ENCODE results near the gene SLC35A1.

The SLC35A1 gene

GRCh38 chr6:87498048-87498447 is 25.3 kb downstream of the SLC35A1 start:
- Histone ChIP-seq H2BK120ac (ENCODE audit: low read depth, low read length) (no peak overlapping the region), H2BK5ac (ENCODE audit: low read depth, low read length, poor library complexity, severe bottlenecking) (no peak overlapping the region), H3K9ac (ENCODE audit: low read length) (no peak overlapping the region), H3K27me3 (ENCODE audit: control insufficient read depth in 1 of 2, insufficient read depth in 1 of 2, low read length in 2 of 2) (no peaks in the 10 kb centered on the region), H3K18ac (ENCODE audit: low read depth in 1 of 2, low read length in 2 of 2) (no peak overlapping the region), H3K4me1 (ENCODE audit: control insufficient read depth, insufficient read depth, low read depth, low read length) (peaks cover 2% of the 10 kb centered on the region), H3K4me3 (ENCODE audit: insufficient read depth in 1 of 2, low read depth in 1 of 2, low read length in 2 of 2) (no peak overlapping the region), H2AK5ac (ENCODE audit: low read length, severe bottlenecking) (no peak overlapping the region), H4K8ac (ENCODE audit: low read length) (no peak overlapping the region), H3K36me3 (ENCODE audit: control insufficient read depth in 1 of 2, insufficient read depth in 2 of 2, low read depth in 1 of 2, low read length in 2 of 2) (peaks cover 3 to 56% of the 10 kb centered on the region in 2 experiments), H3K4ac (ENCODE audit: low read depth in 1 of 2, low read length in 2 of 2) (no peak overlapping the region), H3K4me2 (ENCODE audit: low read length, poor library complexity, severe bottlenecking) (no peak overlapping the region), H4K91ac (ENCODE audit: low read length) (no peak overlapping the region), H2AFZ (ENCODE audit: low read depth, low read length) (no peak overlapping the region), H3K27ac (ENCODE audit: low read length, poor library complexity, severe bottlenecking) (no peak overlapping the region), H3K14ac (ENCODE audit: low read length in 2 of 2) (no peak overlapping the region), H3K9me3 (ENCODE audit: control insufficient read depth, low read length) (no peaks in the 10 kb centered on the region), H3K79me1 (replicated peaks; ENCODE audit: low read length, poor library complexity, severe bottlenecking) (peaks cover 11% of the 10 kb centered on the region), H3K23ac (ENCODE audit: low read length in 2 of 2) (no peak overlapping the region), H2BK12ac (ENCODE audit: low read length in 2 of 2) (no peak overlapping the region), H2BK15ac (ENCODE audit: low read depth, poor library complexity, severe bottlenecking) (no peak overlapping the region)
- DNase-seq = no peak

- no peak overlapping the region for H3K18ac ChIP-seq (ENCODE audit: low read depth in 1 of 2, low read length in 2 of 2)
- H4K91ac ChIP-seq (ENCODE audit: low read length) = no peak overlapping the region
- H3K9me3 ChIP-seq (ENCODE audit: control insufficient read depth, low read length) = no peaks in the 10 kb centered on the region
- no peak overlapping the region for H2BK5ac ChIP-seq (ENCODE audit: low read depth, low read length, poor library complexity, severe bottlenecking)
- H3K4ac ChIP-seq (ENCODE audit: low read depth in 1 of 2, low read length in 2 of 2) = no peak overlapping the region
- H3K27ac ChIP-seq (ENCODE audit: low read length, poor library complexity, severe bottlenecking) = peak overlapping the region; percentile 55
- no peak overlapping the region for H2BK120ac ChIP-seq (ENCODE audit: low read depth, low read length)
- H2BK12ac ChIP-seq (ENCODE audit: low read length in 2 of 2) = no peak overlapping the region
- H4K8ac ChIP-seq (ENCODE audit: low read length) = no peak overlapping the region
- H3K36me3 ChIP-seq (ENCODE audit: control insufficient read depth in 1 of 2, insufficient read depth in 2 of 2, low read depth in 1 of 2, low read length in 2 of 2) = peaks cover 0 to 79% of the 10 kb centered on the region in 2 experiments
- no peak overlapping the region for H3K23ac ChIP-seq (ENCODE audit: low read length in 2 of 2)
- H2AFZ ChIP-seq (ENCODE audit: low read depth, low read length) = no peak overlapping the region
- WGBS = 100% methylated on average over 5 of the region's 6 CpGs
- H3K9ac ChIP-seq (ENCODE audit: low read length) = no peak overlapping the region
- H3K79me1 ChIP-seq (replicated peaks; ENCODE audit: low read length, poor library complexity, severe bottlenecking) = peaks cover 10% of the 10 kb centered on the region
- H2BK15ac ChIP-seq (ENCODE audit: low read depth, poor library complexity, severe bottlenecking) = no peak overlapping the region
- no peak overlapping the region for H3K4me2 ChIP-seq (ENCODE audit: low read length, poor library complexity, severe bottlenecking)
- H3K4me1 ChIP-seq (ENCODE audit: control insufficient read depth, insufficient read depth, low read depth, low read length) = peaks cover 2% of the 10 kb centered on the region
- no peak for DNase-seq
- no peak overlapping the region for H3K14ac ChIP-seq (ENCODE audit: low read length in 2 of 2)
- no peak overlapping the region for H3K4me3 ChIP-seq (ENCODE audit: insufficient read depth in 1 of 2, low read depth in 1 of 2, low read length in 2 of 2)
- no peak overlapping the region for H2AK5ac ChIP-seq (ENCODE audit: low read length, severe bottlenecking)
- H3K27me3 ChIP-seq (ENCODE audit: control insufficient read depth in 1 of 2, insufficient read depth in 1 of 2, low read length in 2 of 2) = no peaks in the 10 kb centered on the region
Observed at GRCh38 chr6:87501809-87502572, 29.2 kb downstream of the SLC35A1 start.

GRCh38 chr6:87504441-87504840 is 31.7 kb downstream of the SLC35A1 start:
- Histone ChIP-seq H2BK120ac (ENCODE audit: low read depth, low read length) (no peak overlapping the region), H3K27me3 (ENCODE audit: control insufficient read depth in 1 of 2, insufficient read depth in 1 of 2, low read length in 2 of 2) (no peaks in the 10 kb centered on the region), H3K9ac (ENCODE audit: low read length) (no peak overlapping the region), H3K4me3 (ENCODE audit: insufficient read depth in 1 of 2, low read depth in 1 of 2, low read length in 2 of 2) (no peak overlapping the region), H3K4ac (ENCODE audit: low read depth in 1 of 2, low read length in 2 of 2) (no peak overlapping the region), H3K18ac (ENCODE audit: low read depth in 1 of 2, low read length in 2 of 2) (no peak overlapping the region), H3K23ac (ENCODE audit: low read length in 2 of 2) (no peak overlapping the region), H3K36me3 (ENCODE audit: control insufficient read depth in 1 of 2, insufficient read depth in 2 of 2, low read depth in 1 of 2, low read length in 2 of 2) (peaks cover 0 to 90% of the 10 kb centered on the region in 2 experiments), H3K79me1 (replicated peaks; ENCODE audit: low read length, poor library complexity, severe bottlenecking) (peaks cover 6% of the 10 kb centered on the region), H3K14ac (ENCODE audit: low read length in 2 of 2) (no peak overlapping the region), H4K91ac (ENCODE audit: low read length) (no peak overlapping the region), H2BK5ac (ENCODE audit: low read depth, low read length, poor library complexity, severe bottlenecking) (no peak overlapping the region), H4K8ac (ENCODE audit: low read length) (no peak overlapping the region), H3K9me3 (ENCODE audit: control insufficient read depth, low read length) (no peaks in the 10 kb centered on the region), H3K4me2 (ENCODE audit: low read length, poor library complexity, severe bottlenecking) (no peak overlapping the region), H2BK12ac (ENCODE audit: low read length in 2 of 2) (no peak overlapping the region), H3K4me1 (ENCODE audit: control insufficient read depth, insufficient read depth, low read depth, low read length) (peaks cover 1% of the 10 kb centered on the region), H3K27ac (ENCODE audit: low read length, poor library complexity, severe bottlenecking) (no peak overlapping the region), H2AFZ (ENCODE audit: low read depth, low read length) (no peak overlapping the region), H2AK5ac (ENCODE audit: low read length, severe bottlenecking) (no peak overlapping the region), H2BK15ac (ENCODE audit: low read depth, poor library complexity, severe bottlenecking) (no peak overlapping the region)
- no CpG with 5 or more reads among the region's 1 CpG for WGBS
- DNase-seq = no peak

GRCh38 chr6:87514831-87515230 is 42.1 kb downstream of the SLC35A1 start:
- no peak overlapping the region for H2BK5ac ChIP-seq (ENCODE audit: low read depth, low read length, poor library complexity, severe bottlenecking)
- no peak overlapping the region for H2AK5ac ChIP-seq (ENCODE audit: low read length, severe bottlenecking)
- no peak overlapping the region for H2BK120ac ChIP-seq (ENCODE audit: low read depth, low read length)
- H2AFZ ChIP-seq (ENCODE audit: low read depth, low read length) = no peak overlapping the region
- H3K4me2 ChIP-seq (ENCODE audit: low read length, poor library complexity, severe bottlenecking) = no peak overlapping the region
- no peak overlapping the region for H3K9ac ChIP-seq (ENCODE audit: low read length)
- no peak overlapping the region for H3K4ac ChIP-seq (ENCODE audit: low read depth in 1 of 2, low read length in 2 of 2)
- H3K79me1 ChIP-seq (replicated peaks; ENCODE audit: low read length, poor library complexity, severe bottlenecking) = peaks cover 5% of the 10 kb centered on the region
- H4K91ac ChIP-seq (ENCODE audit: low read length) = no peak overlapping the region
- no CpG with 5 or more reads among the region's 2 CpGs for WGBS
- no peak overlapping the region for H4K8ac ChIP-seq (ENCODE audit: low read length)
- peaks cover 14 to 94% of the 10 kb centered on the region in 2 experiments for H3K36me3 ChIP-seq (ENCODE audit: control insufficient read depth in 1 of 2, insufficient read depth in 2 of 2, low read depth in 1 of 2, low read length in 2 of 2)
- H3K4me1 ChIP-seq (ENCODE audit: control insufficient read depth, insufficient read depth, low read depth, low read length) = no peaks in the 10 kb centered on the region
- H3K23ac ChIP-seq (ENCODE audit: low read length in 2 of 2) = no peak overlapping the region
- H2BK15ac ChIP-seq (ENCODE audit: low read depth, poor library complexity, severe bottlenecking) = no peak overlapping the region
- no peak overlapping the region for H3K18ac ChIP-seq (ENCODE audit: low read depth in 1 of 2, low read length in 2 of 2)
- DNase-seq = no peak
- no peak overlapping the region for H3K27ac ChIP-seq (ENCODE audit: low read length, poor library complexity, severe bottlenecking)
- H3K27me3 ChIP-seq (ENCODE audit: control insufficient read depth in 1 of 2, insufficient read depth in 1 of 2, low read length in 2 of 2) = no peaks in the 10 kb centered on the region
- H2BK12ac ChIP-seq (ENCODE audit: low read length in 2 of 2) = no peak overlapping the region
- no peak overlapping the region for H3K4me3 ChIP-seq (ENCODE audit: insufficient read depth in 1 of 2, low read depth in 1 of 2, low read length in 2 of 2)
- H3K14ac ChIP-seq (ENCODE audit: low read length in 2 of 2) = no peak overlapping the region
- no peaks in the 10 kb centered on the region for H3K9me3 ChIP-seq (ENCODE audit: control insufficient read depth, low read length)
